ENCODE measurements around the gene VAMP5. TPM values are rescaled to one million over a fixed set of nuclear protein-coding genes. Genes with fewer than 3 reads are reported as not detected.
"Not testable (repeated sequence)": the region's sequence is repeated elsewhere in the genome, so short reads cannot be mapped to it uniquely, and the experiment has no call there.

The VAMP5 gene
- total RNA-seq, 1 donor from 2014 or later = 132 TPM

DNA sequence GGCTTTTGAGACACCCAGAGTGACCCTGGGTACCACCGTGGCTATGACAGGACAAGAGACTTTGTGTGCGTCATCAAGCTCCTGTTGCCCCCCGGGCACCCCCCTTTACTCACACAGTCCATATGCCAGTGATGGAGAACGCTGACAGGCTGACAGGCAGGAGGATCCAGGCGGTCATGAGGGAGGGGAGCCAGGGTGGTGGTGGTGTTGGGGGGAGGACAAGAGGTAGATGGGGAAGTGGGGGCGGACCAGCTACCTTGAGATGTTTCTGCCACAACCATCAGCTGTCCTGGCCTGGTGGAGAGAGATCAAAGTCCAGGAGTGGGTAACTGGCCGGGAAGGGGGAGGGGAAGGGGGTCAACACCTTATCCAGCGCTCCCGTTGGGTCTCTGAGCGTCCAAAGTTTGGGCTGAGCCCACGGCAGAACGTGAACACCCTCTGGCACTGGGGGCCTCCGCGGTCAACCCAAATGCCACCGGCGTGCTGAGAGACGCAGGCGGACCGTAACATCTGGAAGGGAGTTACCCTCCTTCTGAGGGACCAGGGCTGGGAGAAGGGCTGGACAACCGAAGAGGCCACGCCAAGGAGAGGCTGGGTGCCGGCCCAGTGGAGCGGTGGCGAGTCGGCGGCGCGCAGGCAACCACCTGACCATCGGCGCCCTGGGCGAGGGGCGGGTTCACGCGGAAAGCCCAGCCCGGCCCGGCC lies 17.7 kb downstream of the VAMP5 start:
- peak; percentile 58 for DNase-seq

DNA sequence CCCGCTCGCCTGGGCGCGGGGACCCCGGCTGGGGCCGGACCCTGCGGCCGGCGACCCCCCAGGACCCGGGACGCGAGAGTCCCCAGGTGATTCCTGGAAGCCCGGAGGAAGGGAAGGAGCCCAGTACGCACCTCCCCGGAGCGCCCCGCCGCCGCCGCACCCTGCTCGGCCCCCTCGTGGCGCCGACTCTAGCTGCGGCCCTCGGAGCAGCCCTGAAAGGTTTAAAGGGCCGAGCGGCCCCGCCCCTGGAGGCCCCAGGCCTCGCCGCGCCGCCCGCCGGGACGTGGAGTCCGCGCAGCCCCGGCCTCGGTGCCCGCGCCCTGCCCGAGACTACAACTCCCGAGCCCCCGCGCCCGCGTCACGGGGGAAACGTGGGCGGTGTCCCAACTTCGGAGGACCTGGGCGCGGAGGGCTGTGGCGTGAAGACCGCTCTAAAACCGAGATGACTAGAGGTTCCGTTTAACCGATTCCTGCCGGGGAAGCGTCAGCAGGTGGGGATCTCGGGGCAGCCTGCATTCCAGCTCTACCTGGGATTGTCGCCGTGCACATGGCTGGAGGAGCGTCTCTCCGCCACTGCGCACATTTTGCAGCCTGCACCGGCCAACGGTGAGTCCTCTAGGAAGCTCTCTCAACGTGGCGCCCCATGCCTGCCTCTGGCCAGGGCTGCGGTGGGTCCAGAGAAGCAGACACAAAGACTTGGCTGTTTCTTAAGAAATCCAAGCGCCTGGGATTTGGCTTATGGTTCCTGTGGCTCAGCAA lies 18.4 kb downstream of the VAMP5 start, which contains the start of gene TMEM150A:
TMEM150A (minus strand) TSS at position 223 of the 759 bp plus-strand sequence. CDS start 750 bp downstream, outside the sequence.
- peak; percentile 92 for DNase-seq

DNA sequence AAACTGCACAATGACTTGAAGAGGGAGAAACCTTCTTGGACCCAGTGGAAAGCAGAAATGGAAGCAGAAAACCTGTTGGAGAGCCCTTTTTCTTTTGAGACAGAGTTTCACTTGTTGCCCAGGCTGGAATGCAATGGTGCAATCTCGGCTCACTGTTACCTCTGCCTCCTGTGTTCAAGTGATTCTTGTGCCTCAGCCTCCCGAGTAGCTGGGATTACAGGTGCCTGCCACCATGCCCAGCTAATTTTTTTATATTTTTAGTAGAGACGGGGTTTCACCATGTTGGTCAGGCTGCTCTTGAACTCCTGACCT lies 19.9 kb downstream of the VAMP5 start:
- DNase-seq = not testable (repeated sequence)

DNA sequence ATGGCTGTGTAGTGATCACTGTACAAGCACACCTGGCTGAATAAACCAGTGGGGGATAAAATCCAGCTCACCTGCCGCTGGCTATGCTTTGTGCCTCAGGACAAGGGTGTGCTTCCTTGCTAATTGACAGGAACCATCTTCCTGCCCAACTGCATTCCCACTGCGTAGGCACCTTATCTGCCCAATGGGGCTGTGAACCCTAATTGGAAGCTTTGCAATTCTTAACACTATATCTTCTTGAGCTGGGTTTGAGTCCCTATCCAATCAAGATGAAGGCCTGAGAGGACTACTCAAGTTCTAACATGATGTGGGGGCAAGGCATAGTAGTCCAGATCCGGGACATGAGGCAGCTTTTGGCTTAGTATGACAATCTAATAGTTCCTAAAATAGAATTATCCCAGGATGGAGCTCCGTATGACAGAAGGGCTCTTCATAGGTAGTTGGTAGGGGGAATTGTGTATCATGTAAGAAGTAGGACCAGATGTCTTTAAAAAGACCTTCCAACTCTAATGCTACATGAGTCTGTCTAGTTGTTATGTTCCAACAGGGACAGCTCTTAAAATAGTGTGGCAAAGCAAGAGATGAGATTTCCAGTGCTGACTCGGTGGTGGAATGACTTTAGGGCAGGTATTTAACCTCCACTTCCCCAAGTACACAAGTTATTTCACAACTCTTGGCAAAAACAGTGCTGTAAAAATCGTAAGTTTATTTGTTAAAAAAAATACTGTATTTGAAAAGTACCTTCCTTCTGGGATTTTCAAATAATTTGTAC lies 20.5 kb downstream of the VAMP5 start:
- DNase-seq = no peak

DNA sequence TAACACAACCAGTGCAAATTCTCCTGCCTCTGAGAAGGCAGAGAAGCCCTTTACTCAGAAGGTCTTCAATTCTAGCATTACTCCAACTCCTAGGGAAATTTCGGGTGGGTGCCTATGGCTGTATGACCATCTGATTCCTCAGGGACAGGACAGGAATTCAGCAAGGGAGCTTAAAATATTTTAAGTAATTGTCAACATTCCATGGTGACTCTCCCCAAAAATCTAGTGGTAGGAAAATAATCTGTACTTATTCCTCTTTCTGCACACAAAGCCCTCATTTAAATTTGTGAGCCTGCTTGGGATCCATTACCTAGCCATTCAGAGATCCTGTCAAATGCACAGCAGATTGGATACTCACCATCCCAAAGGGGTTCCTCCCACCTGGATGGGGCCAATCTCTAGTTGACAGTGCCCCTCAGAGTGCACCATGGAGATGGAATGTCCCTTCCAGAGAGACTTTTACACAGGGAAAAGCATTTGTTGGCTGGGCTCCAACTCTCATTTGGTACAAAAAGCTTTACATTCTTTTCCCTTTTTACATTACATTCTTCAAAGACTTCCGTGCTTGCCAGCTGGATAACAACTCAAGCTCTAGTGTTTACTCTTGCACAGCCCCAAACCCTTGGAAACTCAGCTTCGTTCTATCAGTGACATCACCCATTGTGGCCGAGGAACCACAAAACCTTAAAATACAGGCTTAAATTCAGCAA lies 21.3 kb downstream of the VAMP5 start:
- peak; percentile 71 for DNase-seq

DNA sequence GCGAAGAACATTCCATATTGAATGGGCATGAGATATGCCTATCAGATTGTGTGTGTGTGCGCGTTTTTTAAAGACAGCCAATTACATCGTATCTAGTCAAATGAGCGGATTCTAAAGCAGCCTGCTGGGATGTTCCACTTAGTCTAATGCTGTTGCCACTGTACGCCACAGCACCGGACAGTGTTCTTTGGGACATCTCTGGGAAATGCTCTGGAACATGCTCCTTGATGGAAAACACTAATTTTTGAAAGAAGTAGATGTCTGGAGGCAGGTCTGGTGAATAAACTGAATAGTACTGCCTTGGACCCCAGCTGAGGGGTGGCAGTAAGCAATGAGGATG lies 21.9 kb downstream of the VAMP5 start:
- DNase-seq = no peak

DNA sequence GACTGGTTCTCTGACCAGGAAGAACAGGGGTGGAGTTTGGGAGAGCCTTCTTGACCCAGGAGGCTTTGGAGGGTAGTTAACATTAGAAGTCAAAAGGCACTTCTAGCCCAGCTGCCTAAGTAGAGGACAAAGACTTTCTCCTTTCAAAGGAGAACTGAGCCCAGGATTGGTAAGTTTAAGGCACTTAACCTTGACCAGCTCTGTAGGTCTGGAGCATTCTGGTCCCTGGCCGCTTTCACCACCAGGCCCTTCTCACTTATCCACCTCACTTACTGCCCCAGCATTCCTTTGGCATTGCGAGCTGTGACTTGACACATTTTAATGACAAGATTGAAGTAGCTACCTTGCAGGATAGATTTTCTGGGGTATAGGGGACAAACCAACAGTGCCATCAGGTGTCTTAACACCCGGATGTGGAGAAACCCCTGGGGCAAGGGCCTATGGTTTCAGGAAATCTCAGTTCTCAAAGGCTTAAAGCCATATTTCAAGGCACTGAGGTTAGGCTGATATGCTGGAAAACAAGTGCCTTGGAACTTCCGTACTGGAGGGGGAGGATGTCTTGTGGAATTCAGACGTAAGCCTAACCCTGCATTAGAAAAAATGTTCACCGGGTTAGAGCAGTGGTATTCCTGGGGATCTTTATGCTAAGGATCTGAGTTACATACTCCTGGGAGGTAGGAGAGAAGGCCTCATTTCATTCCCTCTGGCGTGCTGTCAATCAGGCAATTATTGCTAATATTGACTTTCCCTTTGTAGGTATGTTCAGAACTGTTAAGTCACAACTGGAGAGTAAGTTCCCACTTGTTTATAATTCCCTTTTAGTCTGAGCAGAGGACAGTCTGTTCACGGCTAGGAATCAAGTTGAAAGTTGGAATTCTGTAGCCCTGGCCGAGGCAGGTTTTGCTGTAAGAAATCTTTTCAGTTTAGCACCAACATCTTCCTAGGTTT lies 23.3 kb downstream of the VAMP5 start:
- DNase-seq = no peak

DNA sequence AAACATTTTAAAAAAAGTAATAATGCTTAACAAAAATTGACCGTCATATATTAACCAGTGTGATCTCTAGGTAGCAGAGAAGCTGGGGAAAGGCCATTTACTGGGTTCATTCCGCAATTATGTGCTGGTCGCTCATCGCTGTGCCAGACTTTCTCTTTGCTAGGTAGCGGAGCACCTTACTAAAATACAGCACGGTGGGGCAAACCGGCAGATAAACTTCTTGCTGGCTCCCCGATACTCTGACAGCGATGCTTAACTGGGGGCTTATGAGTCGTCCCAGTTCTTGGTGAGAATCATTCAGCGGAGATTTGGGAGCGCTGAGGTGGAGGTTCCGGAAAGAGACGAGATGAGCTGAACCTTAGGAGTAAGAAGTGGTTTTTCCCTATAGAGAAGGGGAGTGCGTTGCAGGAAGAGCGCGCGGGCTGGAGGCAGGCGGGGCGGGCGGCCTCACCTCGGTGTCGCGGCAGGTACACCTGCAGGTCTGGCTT lies 27.0 kb downstream of the VAMP5 start:
- peak; percentile 25 for DNase-seq

DNA sequence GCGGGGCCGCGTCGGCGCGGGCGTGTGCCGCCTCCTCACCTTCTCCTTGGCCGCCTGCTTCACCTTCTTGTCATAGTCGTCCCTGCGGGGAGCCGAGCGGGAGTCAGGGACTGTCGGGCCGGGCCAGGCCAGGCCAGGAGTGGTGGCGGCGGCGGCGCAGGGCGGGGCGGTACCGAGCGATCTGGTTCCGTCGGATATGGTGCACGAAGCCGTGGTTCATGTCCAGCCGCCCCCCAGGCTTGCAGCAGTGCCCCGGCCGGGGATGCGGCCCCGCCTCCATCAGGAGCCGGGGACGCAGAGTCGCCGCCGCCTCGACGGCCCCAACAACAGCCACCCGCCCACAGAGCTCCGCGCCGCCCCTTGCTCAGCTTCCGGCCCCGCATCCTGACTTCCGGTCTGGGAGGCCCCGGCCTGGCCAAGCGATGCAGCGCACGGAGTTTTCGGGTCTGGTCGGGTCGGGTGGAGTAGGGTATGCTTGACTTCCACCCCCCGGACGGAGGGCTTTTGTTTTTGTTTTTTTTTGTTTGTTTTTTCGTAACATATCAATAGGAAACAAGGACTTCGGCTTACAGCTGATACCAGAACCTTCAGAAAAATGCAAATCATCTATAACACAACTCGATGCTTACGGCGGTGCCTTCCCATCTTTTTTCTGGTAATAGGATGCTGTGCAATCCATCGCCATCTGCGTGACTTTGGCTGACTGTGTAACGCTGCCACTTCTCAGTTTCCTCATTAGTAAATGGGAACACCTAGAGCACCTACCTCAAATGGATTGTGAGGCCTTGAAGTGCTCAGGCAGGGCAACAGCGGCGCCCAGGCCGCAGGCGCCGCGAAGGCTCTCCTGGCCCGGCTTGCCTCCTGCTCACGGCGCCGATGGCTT lies 27.7 kb downstream of the VAMP5 start, which contains the start of gene C2orf68:
C2orf68 (minus strand) TSS at position 362 of the 883 bp plus-strand sequence; CDS start at position 280, 82 bp downstream.
- peak; percentile 88 for DNase-seq

DNA sequence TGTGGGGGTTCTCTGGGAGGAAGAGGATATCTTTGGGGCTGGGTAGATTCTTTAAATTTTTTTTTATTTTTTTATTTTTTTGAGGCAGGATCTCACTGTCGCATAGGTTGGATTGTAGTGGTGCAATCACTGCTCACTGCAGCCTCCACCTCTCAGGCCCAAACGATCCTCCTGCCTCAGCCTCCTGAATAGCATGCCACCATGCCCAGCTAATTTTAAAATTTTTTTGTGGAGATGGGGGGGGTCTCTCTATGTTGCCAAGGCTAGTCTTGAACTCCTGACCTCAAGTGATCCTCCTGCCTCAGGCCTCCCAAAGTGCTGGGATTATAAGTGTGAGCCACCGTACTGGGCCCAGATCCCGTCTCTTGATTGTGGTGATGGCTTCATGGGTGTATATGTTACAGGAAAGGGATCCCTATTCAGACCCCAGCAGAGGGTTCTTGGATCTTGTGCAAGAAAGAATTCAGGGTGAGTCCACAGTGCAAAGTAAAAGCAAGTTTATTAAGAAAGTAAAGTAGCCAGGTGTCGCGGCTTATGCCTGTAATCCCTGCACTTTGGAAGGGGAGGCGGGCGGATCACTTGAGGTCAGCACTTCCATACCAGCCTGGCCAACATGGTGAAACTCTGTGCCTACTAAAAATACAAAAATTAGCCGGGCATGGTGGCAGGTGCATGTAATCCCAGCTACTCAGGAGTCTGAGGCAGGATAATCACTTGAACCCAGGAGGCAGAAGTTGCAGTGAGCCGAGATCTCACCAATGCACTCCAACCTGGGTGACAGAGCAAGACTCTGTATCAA lies 29.7 kb downstream of the VAMP5 start:
- no peak for DNase-seq

DNA sequence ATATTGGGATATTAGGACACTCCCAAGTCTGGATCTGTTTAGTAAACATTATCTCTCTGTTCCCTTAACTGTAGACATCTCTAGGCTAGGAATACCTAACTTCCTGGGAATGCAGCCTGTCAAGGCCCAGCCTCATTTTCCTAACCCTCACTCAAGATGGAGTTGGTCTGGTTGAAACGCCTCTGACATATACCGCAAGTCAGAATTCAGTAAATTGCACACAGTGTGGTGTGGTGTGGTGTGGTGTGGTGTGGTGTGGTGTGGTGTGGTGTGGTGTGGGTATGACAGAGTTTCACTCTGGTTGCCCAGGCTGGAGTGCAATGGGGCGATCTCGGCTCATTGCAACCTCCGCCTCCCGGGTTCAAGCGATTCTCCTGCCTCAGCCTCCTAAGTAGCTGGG lies 30.5 kb downstream of the VAMP5 start:
- not testable (repeated sequence) for DNase-seq

DNA sequence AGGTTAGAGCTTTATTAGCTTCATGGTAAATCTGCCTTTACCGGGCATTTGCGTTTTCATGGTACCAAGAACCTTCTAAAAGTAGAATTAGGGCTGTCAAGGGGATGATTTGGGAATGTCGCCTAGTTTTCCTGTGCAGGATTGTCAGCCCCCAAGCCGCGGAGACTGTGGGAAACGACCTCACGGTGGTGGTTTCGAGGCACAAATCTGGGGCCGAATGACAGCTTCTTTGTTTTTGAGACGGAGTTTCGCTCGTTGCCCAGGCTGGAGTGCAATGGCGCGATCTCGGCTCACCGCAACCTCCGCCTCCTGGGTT lies 31.1 kb downstream of the VAMP5 start:
- no peak for DNase-seq

DNA sequence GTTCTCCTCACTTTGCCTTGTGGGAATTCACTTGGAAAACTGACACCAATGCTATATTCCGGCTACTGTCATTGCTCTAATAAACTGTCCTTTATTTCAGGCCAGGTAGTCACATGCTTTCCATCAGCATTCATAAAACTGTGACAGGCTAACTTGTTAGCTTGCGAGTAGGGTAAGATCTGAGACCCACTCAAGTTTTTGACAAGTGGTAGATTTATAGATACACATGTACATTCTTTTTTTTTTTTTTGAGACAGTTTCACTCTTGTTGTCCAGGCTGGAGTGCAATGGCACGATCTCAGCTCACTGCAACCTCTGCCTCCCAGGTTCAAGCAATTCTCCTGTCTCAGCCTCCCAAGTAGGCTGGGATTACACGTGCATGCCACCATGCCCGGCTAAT lies 33.5 kb downstream of the VAMP5 start:
- DNase-seq = not testable (repeated sequence)

DNA sequence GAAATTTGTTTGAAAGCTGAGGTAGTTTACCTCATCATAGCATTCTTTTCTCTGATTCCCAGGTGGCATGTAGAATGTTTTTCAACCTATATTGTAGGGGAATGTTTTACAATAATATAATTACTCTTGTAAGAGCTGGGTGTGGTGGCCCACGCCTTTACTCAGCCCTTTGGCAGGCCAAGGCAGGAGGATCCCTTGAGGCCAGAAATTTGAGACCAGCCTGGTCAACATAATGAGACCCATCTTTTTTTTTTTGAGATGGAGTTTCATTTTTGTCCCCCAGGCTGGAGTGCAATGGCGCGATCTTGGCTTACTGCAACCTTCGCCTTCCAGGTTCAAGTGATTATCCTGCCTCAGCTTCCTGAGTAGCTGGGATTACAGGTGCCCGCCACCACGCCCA lies 35.4 kb downstream of the VAMP5 start:
- DNase-seq = no peak

DNA sequence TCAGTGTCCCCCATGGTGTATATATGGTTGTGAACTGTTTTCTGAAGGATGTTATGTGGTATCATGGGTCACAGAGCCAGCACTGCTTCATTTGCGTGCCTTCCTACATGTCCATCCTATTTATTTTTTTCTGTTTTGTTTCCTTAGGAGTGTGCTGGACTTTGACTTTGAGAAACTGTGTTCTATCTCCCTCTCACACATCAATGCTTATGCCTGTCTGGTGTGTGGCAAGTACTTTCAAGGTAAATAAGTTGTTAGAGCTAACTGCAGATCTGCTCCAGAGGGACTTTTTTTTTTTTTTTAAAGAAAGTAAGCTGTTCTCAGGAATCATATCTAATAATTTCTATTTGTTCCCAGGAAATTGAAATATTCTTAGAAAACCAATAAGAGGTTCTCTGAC lies 37.1 kb downstream of the VAMP5 start:
- DNase-seq = no peak

DNA sequence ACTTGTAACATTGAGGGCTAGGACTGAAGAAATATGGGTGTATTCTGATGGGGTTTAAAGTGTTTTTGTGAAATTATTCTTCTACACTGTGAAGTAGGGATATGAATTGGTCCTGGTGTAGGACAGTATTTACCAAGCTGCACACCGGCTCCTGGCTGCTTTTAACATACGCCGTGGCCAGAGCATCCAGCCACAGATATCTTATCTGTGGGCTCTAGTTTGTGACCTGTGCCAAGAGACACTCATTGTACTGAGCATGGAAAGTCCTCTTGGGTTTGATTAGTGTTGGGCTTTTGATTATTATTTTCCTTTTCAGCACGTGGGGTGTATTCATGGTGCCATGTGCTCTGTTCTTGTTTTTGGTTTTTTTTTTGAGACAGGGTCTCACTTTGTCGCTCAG lies 39.8 kb downstream of the VAMP5 start:
- no peak for DNase-seq

DNA sequence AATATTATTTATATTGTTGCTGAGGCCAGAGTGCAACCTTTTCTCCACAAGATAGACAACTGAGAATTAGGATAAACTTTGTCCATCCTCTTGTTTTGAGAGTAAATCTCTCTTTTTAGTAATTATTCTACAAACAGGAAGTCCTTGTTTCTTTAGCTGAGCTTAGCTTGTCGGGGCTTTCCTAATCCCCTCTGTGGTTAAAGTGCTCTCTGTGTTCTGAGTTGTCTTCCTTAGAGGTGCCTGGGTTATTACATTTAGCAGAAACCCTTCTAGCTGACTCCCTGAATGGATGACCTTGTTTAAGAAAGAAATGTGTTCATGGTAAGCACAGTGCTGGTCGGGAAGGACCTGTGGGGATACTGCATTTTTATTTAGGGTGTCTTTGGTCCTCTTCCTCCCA lies 44.4 kb downstream of the VAMP5 start:
- DNase-seq = no peak

DNA sequence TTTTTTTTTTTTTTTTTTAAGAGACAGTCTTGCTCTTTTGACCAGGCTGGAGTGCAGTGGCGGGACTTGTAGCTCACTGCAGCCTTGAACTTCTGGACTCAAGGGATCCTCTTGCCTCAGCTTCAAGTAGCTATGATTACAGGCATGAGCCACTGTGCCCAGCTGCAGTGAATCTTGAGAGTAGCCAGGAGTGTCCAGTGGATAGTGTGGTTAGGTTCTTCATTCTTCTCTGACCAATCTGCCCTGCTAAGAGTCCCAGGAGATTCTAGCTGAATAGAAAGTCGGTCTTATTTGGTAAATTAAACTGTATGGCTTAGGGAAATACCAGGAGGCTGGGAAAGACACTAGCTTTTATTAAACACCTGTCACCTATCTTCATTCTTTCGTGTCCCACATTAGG lies 47.1 kb downstream of the VAMP5 start:
- no peak for DNase-seq

DNA sequence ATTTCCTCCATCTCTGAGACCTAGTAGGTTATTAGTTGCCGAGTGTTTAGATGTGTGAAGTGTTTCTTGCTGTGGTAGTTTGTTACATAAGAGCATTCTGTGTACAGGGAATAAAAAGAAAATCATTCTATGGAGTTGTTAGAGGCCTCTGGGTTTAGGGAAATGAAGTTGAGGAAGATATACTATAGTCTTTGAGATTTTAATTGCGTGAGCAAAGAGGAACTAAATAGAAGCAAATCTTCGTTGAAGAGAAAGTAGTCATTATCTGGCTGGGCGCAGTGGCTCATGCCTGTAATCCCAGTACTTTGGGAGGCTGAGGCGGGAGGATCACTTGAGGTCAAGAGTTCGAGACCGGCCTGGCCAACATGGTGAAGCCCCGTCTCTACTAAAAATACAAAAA lies 50.8 kb downstream of the VAMP5 start:
- DNase-seq = no peak

DNA sequence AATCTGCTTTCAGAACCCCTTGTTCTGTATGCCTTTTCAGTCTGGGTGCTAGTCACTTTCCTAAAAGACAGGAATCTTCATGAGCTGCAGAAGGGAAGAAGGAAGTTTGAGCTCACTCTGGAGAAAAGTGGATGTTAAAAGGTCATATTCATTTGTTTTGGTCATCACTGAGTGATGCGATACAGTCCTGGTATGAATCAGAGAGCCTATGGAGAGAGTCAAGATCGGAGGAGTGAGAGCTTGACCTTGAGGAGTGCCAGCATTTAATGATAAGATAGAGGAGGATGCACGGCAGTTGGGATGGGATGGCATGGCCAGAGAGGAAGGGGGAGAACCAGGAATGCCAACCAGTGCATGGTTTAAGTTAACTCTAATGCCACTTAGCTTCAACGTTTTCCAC lies 51.4 kb downstream of the VAMP5 start:
- no peak for DNase-seq
